GM12878 (cell line): Measurements from ENCODE around the gene SGMS1. TPM values are rescaled to one million over a fixed set of nuclear protein-coding genes. Genes with fewer than 3 reads are reported as not detected.

Source experiments
- ATAC-seq: fragments of 200-7000 bp; cut with Tn5 transposase; 3 replicates; pipeline ENCODE4 v1.9.1; 2020; ENCODE audit warnings: mild to moderate bottlenecking, moderate library complexity
- BruUV-seq: library from RNA; stranded (reverse); fragments of 400-500 nt; replicated peaks from 2 replicates; lab custom pipeline; 2021; lab: Mats Ljungman, UMichigan
- CTCF ChIA-PET: fragments of 300-600 bp; sonication (Branson Sonifier 250); formaldehyde crosslinking; extraction: SDS; loops from one replicate; lab custom pipeline; 2021; ENCODE audit warnings: inconsistent platforms; lab: Yijun Ruan, JAX
- POLR2A ChIA-PET: fragments of 350-600 bp; formaldehyde crosslinking; extraction: SDS; loops from one replicate; lab custom pipeline; 2021; ENCODE audit warnings: inconsistent platforms; lab: Charles Lee
- RAD21 ChIA-PET: fragments of 300-600 bp; sonication (Branson Sonifier 250); formaldehyde crosslinking; loops from one replicate; lab custom pipeline; 2023; ENCODE audit warnings: antibody characterized with exemption; ENCODE audit not compliant: unreplicated experiment; lab: Charles Lee
- SMC1A ChIA-PET: fragments of 300-600 bp; sonication (Branson Sonifier 250); formaldehyde crosslinking; loops from one replicate; lab custom pipeline; 2023; ENCODE audit not compliant: unreplicated experiment, uncharacterized antibody; lab: Charles Lee
- DNase-seq: peaks from one replicate; pipeline ENCODE4 v3.0.0-alpha.2; 2011; ENCODE audit warnings: low read depth, low spot score
- FAIRE-seq: peaks from 3 replicates; lab custom pipeline; 2011; peaks lifted over from hg19 to GRCh38; lab: Jason Lieb, UNC
- H2AFZ ChIP-seq: 2 replicates; pipeline ENCODE4 v1.6.0; 2011; ENCODE audit warnings: low read depth, low read length, control low read depth; ENCODE audit not compliant: control insufficient read depth
- H3K27ac ChIP-seq: 2 replicates; pipeline ENCODE4 v1.5.1; 2011; ENCODE audit warnings: control low read depth; ENCODE audit not compliant: control insufficient read depth, insufficient read depth
- H3K27me3 ChIP-seq, 2 experiments: replicated peaks in 1 of 2; 2 replicates each; pipeline versions ENCODE4 v1.6.0 to v1.6.1; 2011; ENCODE audit warnings: low read length in 1 of 2; ENCODE audit not compliant: control insufficient read depth in 2 of 2, insufficient read depth in 2 of 2
- H3K36me3 ChIP-seq, 2 experiments: 2 replicates each; pipeline ENCODE4 v1.5.1; 2011; ENCODE audit warnings: low read length in 1 of 2; ENCODE audit not compliant: control insufficient read depth in 2 of 2, insufficient read depth in 2 of 2
- H3K4me1 ChIP-seq: 2 replicates; pipeline ENCODE4 v1.6.1; 2011; ENCODE audit warnings: mild to moderate bottlenecking, low read length, moderate library complexity, mixed read lengths; ENCODE audit not compliant: control insufficient read depth, insufficient read depth
- H3K4me2 ChIP-seq: 2 replicates; pipeline ENCODE4 v1.6.0; 2011; ENCODE audit warnings: control low read depth; ENCODE audit not compliant: control insufficient read depth, insufficient read depth
- H3K4me3 ChIP-seq: fragments of 200-600 bp; sonication (generic); 2 replicates; pipeline ENCODE4 v1.5.1; 2016
- H3K79me2 ChIP-seq: 2 replicates; pipeline ENCODE4 v1.6.0; 2011; ENCODE audit warnings: low read length; ENCODE audit not compliant: control insufficient read depth, insufficient read depth
- H3K9ac ChIP-seq: 2 replicates; pipeline ENCODE4 v1.8.0; 2011; ENCODE audit warnings: low read length, control low read depth, mixed read lengths; ENCODE audit not compliant: control insufficient read depth, insufficient read depth
- H3K9me3 ChIP-seq: replicated peaks from 3 replicates; pipeline ENCODE4 v1.5.1; 2011; ENCODE audit warnings: mild to moderate bottlenecking, low read length; ENCODE audit not compliant: control insufficient read depth, insufficient read depth
- H4K20me1 ChIP-seq: 2 replicates; pipeline ENCODE4 v1.6.0; 2011; ENCODE audit not compliant: control insufficient read depth, insufficient read depth
- CHD4 ChIP-seq: fragments of 200-600 bp; sonication (generic); IDR thresholded peaks from 2 replicates; pipeline ENCODE4 v1.6.1; 2016; ENCODE audit warnings: mild to moderate bottlenecking
- CTCF ChIP-seq, 3 experiments: IDR thresholded peaks in 2 of 3; conservative IDR thresholded peaks in 1 of 3; 2 replicates each; pipeline ENCODE4 v1.5.1; 2011; ENCODE audit warnings: low read depth in 3 of 3, low read length in 3 of 3, mild to moderate bottlenecking in 3 of 3, control low read depth in 2 of 3, moderate library complexity in 2 of 3, inconsistent platforms in 1 of 3, mixed read lengths in 1 of 3; ENCODE audit not compliant: control insufficient read depth in 2 of 3, insufficient read depth in 1 of 3; ENCODE audit errors: extremely low read depth in 1 of 3
- HSF1 ChIP-seq: fragments of 150-350 bp; IDR thresholded peaks from 2 replicates; pipeline ENCODE4 v1.6.1; 2014; ENCODE audit warnings: mild to moderate bottlenecking, low read depth, low read length
- MAX ChIP-seq: IDR thresholded peaks from 2 replicates; pipeline ENCODE4 v1.6.1; 2012; ENCODE audit warnings: low read depth, low read length, improper control_type of control experiment
- MTA3 ChIP-seq: IDR thresholded peaks from 2 replicates; pipeline ENCODE4 v1.6.1; 2012; ENCODE audit warnings: low read length, inconsistent platforms, borderline replicate concordance
- NFXL1 ChIP-seq: fragments of 450-650 bp; IDR thresholded peaks from 2 replicates; pipeline ENCODE4 v1.6.1; 2017; ENCODE audit warnings: antibody characterized with exemption, mild to moderate bottlenecking, borderline replicate concordance
- NFYA ChIP-seq: IDR thresholded peaks from 2 replicates; pipeline ENCODE4 v1.6.1; 2011; ENCODE audit warnings: low read depth, mild to moderate bottlenecking, low read length, improper control_type of control experiment, borderline replicate concordance
- YY1 ChIP-seq: IDR thresholded peaks from 2 replicates; pipeline ENCODE4 v1.6.1; 2011; ENCODE audit warnings: low read depth, mild to moderate bottlenecking, low read length
- ZNF217 ChIP-seq: fragments of 450-650 bp; IDR thresholded peaks from 2 replicates; pipeline ENCODE4 v1.6.1; 2017; ENCODE audit warnings: antibody characterized with exemption, mild to moderate bottlenecking
- WGBS: methylation state at CpG from one replicate; pipeline ENCODE4 v1.1.6; 2016; ENCODE audit warnings: low lambda C conversion rate; ENCODE audit not compliant: insufficient replicate concordance, insufficient coverage; ENCODE audit errors: missing lambda C conversion rate; 5-methylcytosine and 5-hydroxymethylcytosine counted together
- in situ Hi-C: fragments of 300-500 bp; cut with MboI; formaldehyde crosslinking; loops from 9 replicates; pipeline ENCODE4 v1.14.3; 2018; ENCODE audit warnings: mixed read lengths
- intact Hi-C: fragments of 100-400 bp; cut with micrococcal nuclease; formaldehyde crosslinking; loops from one replicate; pipeline ENCODE4 v1.14.2; 2022; ENCODE audit not compliant: unreplicated experiment
- polyA plus RNA-seq, 11 experiments: library from polyadenylated mRNA; depleted of rRNA in 4 of 11; unstranded in 6 of 11; stranded (reverse) in 5 of 11; fragments of >200 nt; fragmentation: Nextera tagmentation in 4 of 11; fragmentation: Illumina TruSeq in 1 of 11; extraction: Ambion mirVana in 4 of 11; extraction: Trizol in 1 of 11; gene quantifications; 1 replicate in 1 of 11; 2 replicates in 10 of 11; pipeline versions ENCODE4 v1.2.1 to v1.2.3, GENCODE V29; 2011 to 2016; ENCODE audit warnings: inconsistent platforms in 2 of 11, missing spikeins in 2 of 11, low read depth in 1 of 11
- total RNA-seq, 4 experiments: library from RNA; depleted of rRNA in 3 of 4; stranded (reverse); fragments of >200 nt in 3 of 4; fragmentation: Illumina TruSeq in 1 of 4; extraction: Trizol in 1 of 4; gene quantifications; 2 replicates each; pipeline versions ENCODE4 v1.2.1 to v1.2.3, GENCODE V29; 2013 to 2021

SGMS1 gene
- total and polyA plus RNA-seq, 10 of the 15 experiments (the other 5 are each of a cell fraction or from before 2014, with no cell fraction given), result 1.4 to 14.5 (median 4.9) TPM

DNA sequence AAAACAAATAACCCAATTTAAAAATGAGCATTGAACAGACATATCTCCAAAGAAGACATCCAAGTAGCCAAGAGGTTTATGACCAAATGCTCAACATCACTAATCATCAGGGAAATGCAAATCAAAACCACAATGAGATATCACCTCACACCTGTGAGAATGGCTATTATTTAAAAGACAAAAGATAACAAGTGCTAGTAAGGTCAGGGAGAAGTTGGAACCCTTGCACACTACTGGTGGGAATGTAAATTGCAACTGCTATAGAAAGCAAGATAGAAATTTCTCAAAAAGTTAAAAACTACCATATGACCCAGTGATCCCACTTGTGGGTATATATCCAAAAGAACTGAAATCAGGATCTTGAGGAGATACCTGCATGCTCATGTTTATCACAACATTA, 49.5 kb downstream of the SGMS1 start:
- intact Hi-C loops (no loop called here), in situ Hi-C loops (no loop called here)
- 0 out of 6 replicates have a peak, but pooled peaks of 1 of the 3 experiments have one; percentile 9 for TF ChIP-seq CTCF (IDR thresholded peaks at IDR 0.05 in 2 of 3, conservative IDR thresholded peaks at IDR 0.05 in 1 of 3; ENCODE audit: control insufficient read depth in 2 of 3, extremely low read depth in 1 of 3, insufficient read depth in 1 of 3, low read depth in 3 of 3, low read length in 3 of 3)
- no peak for TF ChIP-seq MAX
- Histone ChIP-seq H4K20me1 (no peaks in the 10 kb centered on the region; the same call in 1 of the 2 replicates), H3K36me3 (no peaks in the 10 kb centered on the region), H3K4me2 (no peak overlapping the region), H3K79me2 (no peaks in the 10 kb centered on the region), H2AFZ (no peak overlapping the region), H3K27me3 (no peaks in the 10 kb centered on the region), H3K4me3 (no peak overlapping the region), H3K9me3 (no peaks in the 10 kb centered on the region), H3K27ac (no peak overlapping the region), H3K9ac (no peak overlapping the region), H3K4me1 (no peaks in the 10 kb centered on the region)
- DNase-seq, result no peak
- POLR2A ChIA-PET, result interaction anchor here (0.5 kb wide), 1 partner anchor 13 kb away, joined by 4 read pairs; no protein-coding TSS in a partner anchor
- no TSS peak for BruUV-seq
- CTCF ChIA-PET, result no interaction called here
- FAIRE-seq, result no peak
- 0 out of 3 replicates have a peak, but pooled peaks have one; percentile 31 for ATAC-seq
- RAD21 ChIA-PET, result no interaction called here
- SMC1A ChIA-PET, result interaction anchor here (0.8 kb wide), 1 partner anchor 86 kb away, joined by 4 read pairs; no protein-coding TSS in a partner anchor

DNA sequence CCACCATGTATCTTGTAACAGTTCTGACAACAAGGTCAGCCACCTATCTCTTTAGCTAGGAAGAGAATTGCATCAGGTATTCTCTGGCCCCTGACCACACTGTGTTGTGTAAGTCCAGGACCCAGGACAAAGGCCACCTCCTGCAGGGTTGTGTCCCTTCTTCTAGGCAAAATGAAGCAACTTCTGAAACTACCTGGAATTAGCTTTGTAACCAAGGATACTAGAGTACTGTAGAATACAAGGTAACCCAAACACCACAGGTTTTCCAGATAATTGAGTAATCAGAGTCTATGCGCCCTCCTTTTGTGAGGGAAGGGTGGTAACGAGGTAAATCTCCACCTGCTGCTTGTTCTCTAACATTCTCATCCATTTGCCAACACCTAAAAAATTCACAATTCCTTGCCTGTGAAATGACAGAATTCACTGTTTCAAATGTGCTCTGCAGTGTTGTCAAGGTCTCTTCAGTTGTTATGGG, 51.7 kb downstream of the SGMS1 start:
- no peak overlapping the region for H3K9ac ChIP-seq
- FAIRE-seq, result no peak
- SMC1A ChIA-PET, result interaction anchor here (0.6 to 2.0 kb wide), 6 partner anchors 11 to 156 kb away, joined by 3 to 5 read pairs (median 3); no protein-coding TSS in a partner anchor
- no peak for DNase-seq
- H3K9me3 ChIP-seq, result no peaks in the 10 kb centered on the region
- no peaks in the 10 kb centered on the region for H3K36me3 ChIP-seq
- H3K27me3 ChIP-seq, result no peaks in the 10 kb centered on the region
- 94% methylated on average over 2 of the region's 2 CpGs for WGBS
- in situ Hi-C loops (no loop called here), intact Hi-C loops (no loop called here)
- RAD21 ChIA-PET, result no interaction called here
- CTCF ChIA-PET, result interaction anchor here (1.0 to 1.9 kb wide), 2 partner anchors 11 to 48 kb away, joined by 4 to 5 read pairs; no protein-coding TSS in a partner anchor
- H3K4me3 ChIP-seq, result no peak overlapping the region
- H3K4me1 ChIP-seq, result no peaks in the 10 kb centered on the region
- BruUV-seq, result no TSS peak
- no peak overlapping the region for H3K4me2 ChIP-seq
- H3K27ac ChIP-seq, result no peak overlapping the region
- H4K20me1 ChIP-seq, result no peaks in the 10 kb centered on the region; the same call in 1 of the 2 replicates
- no peak for ATAC-seq
- H3K79me2 ChIP-seq, result no peaks in the 10 kb centered on the region; the same call in 1 of the 2 replicates
- POLR2A ChIA-PET, result no interaction called here
- H2AFZ ChIP-seq, result no peak overlapping the region
- no peak for TF ChIP-seq NFYA
- TF ChIP-seq ZNF217, result no peak
- TF ChIP-seq CHD4, result no peak
- TF ChIP-seq MTA3, result no peak
- TF ChIP-seq NFXL1, result no peak
- TF ChIP-seq HSF1, result no peak
- TF ChIP-seq YY1, result no peak
